ENCODE results near the gene PCDHGB1.

DNA sequence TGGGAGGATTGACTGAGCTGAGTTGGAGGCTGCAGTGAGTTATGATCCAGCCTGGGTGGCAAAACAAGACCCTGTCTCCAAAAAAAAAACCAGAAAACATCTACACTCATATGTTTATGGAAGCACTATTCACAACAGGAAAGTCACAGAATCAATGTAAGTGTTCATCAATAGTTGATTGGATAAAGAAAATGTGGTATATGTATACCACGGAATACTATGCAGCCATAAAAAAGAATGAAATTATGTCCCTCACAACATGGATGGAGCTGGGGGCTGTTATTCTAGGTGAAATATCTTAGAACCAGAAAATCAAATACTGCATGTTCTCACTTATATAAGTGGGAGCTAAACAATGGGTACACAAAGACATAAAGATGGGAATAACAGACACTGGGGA lies 43.3 kb upstream of the PCDHGB1 start:
- TF ChIP-seq, protein P1, sequence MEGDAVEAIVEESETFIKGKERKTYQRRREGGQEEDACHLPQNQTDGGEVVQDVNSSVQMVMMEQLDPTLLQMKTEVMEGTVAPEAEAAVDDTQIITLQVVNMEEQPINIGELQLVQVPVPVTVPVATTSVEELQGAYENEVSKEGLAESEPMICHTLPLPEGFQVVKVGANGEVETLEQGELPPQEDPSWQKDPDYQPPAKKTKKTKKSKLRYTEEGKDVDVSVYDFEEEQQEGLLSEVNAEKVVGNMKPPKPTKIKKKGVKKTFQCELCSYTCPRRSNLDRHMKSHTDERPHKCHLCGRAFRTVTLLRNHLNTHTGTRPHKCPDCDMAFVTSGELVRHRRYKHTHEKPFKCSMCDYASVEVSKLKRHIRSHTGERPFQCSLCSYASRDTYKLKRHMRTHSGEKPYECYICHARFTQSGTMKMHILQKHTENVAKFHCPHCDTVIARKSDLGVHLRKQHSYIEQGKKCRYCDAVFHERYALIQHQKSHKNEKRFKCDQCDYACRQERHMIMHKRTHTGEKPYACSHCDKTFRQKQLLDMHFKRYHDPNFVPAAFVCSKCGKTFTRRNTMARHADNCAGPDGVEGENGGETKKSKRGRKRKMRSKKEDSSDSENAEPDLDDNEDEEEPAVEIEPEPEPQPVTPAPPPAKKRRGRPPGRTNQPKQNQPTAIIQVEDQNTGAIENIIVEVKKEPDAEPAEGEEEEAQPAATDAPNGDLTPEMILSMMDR (IDR thresholded peaks at IDR 0.05): no peak
- TF ChIP-seq POLR2AphosphoS5 (IDR thresholded peaks at IDR 0.05; ENCODE audit: low read depth, low read length) (no peak), TCF7L2 (IDR thresholded peaks at IDR 0.05; ENCODE audit: low read depth, low read length) (no peak)
